ENCODE data around the gene KCNS3.

Gene KCNS3

DNA sequence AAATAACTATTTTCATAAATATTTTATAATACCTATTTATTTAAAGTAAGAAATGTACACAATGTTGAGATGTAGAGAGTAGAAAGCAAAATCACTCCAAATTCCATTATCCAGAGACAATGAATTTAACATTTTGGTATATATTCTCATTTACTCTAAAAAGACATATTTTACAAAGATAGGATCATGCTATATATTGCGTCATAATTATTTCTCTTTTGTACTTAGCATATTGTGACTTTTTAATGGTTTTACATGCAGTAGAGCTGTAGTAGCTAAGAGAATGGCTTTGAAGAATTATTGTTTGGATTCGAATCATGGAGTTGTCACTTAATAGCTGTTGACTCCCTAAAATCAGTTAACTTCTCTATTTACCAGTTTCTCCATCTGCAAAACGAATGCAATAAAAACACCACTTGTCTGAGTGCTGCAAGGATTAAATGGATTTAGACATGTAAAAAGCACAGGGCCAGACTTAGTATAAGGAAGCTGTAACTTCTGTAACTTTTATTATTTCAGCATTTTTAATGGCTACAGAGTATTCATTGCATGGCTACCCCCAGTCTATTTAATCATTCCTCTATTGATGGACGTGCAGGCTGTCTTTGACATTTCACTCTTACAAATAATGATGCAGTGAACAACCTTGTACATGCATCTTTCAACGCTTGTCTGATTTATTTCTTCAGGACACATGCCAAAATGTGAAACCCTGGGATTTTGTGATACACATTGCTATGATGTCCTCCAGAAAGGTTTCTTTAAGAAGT lies 33.2 kb downstream of the KCNS3 start:
- Mint-ChIP-seq H3K27me3 (peaks cover 16% of the 10 kb centered on the region), H3K4me3 (no peak overlapping the region), H3K9me3 (peaks cover 5 to 26% of the 10 kb centered on the region in 2 donors), H3K27ac (no peak overlapping the region), H3K4me1 (no peaks in the 10 kb centered on the region)
- ATAC-seq (no peak), DNase-seq (no peak)

DNA sequence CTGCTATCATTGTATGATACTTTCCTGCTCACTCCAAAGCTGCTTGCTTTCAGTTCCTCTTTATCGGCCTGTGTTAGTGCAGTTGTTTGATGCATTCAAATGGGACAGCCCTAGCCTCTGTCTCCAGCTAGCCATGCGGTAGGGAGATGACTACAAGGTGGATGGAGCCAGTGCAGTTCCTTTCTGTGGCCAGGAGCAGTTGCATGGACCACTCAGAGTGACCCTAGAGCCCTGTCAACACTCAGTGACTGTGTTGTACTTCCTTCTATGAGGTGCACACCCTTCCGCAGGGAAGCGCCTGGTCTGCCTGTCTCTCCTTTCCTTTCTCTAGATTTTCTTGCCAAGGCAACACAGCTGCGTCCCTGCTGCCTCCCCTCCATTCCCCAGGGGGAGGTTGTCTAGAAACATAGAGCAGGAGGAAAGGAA lies 33.8 kb downstream of the KCNS3 start:
- H3K4me3 Mint-ChIP-seq: no peak overlapping the region
- H3K27ac Mint-ChIP-seq: no peak overlapping the region
- peaks cover 16% of the 10 kb centered on the region for H3K27me3 Mint-ChIP-seq
- H3K4me1 Mint-ChIP-seq: no peaks in the 10 kb centered on the region
- DNase-seq (no peak), ATAC-seq (no peak)
- H3K9me3 Mint-ChIP-seq: peaks cover 5 to 21% of the 10 kb centered on the region in 2 donors

DNA sequence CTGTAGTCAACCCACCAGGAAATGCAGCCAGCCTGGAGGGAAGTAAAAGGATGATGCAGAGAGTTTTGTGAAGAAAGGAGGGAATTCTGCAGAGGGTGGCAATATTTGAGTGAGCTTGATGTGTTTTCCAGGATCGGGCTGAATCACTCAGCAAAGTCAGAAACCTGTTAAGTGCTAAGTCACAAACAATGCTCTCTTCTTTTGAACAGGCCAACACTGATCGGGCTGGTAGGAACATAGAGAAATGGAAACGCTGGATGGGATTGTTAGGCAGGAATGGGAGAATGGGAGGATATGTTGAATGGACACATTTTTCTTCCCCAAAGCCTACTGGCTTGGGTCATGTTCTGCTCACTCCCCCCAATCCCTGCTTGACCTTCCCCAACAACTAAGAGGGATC lies 36.6 kb downstream of the KCNS3 start:
- Mint-ChIP-seq H3K27ac (no peak overlapping the region), H3K27me3 (peaks cover 16% of the 10 kb centered on the region), H3K4me1 (no peaks in the 10 kb centered on the region), H3K4me3 (no peak overlapping the region), H3K9me3 (peaks cover 0 to 7% of the 10 kb centered on the region in 2 donors)
- ATAC-seq (no peak), DNase-seq (no peak)

DNA sequence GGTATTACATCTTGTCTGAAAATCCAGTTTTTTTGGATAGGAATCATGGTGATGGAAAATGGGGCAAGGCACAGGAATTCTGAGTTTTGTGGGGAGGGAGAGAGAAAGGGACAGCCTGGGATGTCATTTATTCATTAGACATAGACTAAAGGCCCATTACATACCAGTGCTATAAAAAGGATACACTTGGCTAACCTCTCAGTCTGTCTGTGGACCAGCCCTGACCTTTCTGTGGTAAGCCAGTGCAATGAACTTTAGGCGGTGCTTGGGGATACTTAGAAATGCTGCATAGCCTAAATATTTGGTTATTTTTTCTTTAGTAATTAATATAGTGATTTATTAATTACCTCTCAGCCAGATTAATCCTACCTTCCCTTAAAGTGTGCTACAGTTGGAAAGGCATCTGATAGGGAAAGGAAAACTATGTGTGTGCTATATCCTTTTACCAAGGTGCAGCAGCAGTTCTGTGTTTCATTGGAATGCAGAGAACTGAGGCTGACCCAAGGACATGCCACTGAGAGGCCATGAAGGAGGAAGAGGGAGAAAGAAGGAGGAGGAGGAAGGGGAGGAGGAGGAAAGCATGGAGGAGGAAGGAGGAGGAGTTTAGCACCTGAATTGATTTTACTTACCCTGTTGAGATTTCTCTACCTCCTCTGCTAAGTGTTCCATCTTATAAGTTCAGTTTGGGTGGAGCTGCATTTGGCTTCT lies 37.5 kb downstream of the KCNS3 start:
- H3K27ac Mint-ChIP-seq: no peak overlapping the region
- DNase-seq (no peak), ATAC-seq (no peak)
- H3K4me3 Mint-ChIP-seq: no peak overlapping the region
- peaks cover 0 to 3% of the 10 kb centered on the region in 2 donors for H3K9me3 Mint-ChIP-seq
- peaks cover 16% of the 10 kb centered on the region for H3K27me3 Mint-ChIP-seq
- H3K4me1 Mint-ChIP-seq: no peaks in the 10 kb centered on the region

DNA sequence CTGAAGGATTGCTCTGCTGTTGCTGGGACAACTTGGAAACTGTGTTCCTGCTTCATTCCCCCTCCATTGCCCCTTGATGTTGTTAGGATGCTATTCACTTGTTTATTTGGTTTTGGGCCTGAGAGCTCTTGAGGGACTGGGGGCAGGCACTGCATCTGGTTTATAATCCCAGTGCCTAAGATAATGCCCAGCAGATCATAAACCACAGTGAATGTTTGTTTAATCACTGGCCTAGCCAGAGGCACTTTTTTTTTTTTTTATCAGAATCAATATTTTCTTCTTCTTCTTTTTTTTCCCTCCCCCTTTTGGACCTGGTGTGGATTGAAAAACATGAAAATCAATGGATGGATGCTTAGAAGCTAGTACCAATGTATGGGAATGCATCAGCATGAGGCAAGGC lies 38.1 kb downstream of the KCNS3 start:
- peaks cover 16% of the 10 kb centered on the region for H3K27me3 Mint-ChIP-seq
- no peak overlapping the region for H3K4me3 Mint-ChIP-seq
- no peak overlapping the region for H3K27ac Mint-ChIP-seq

DNA sequence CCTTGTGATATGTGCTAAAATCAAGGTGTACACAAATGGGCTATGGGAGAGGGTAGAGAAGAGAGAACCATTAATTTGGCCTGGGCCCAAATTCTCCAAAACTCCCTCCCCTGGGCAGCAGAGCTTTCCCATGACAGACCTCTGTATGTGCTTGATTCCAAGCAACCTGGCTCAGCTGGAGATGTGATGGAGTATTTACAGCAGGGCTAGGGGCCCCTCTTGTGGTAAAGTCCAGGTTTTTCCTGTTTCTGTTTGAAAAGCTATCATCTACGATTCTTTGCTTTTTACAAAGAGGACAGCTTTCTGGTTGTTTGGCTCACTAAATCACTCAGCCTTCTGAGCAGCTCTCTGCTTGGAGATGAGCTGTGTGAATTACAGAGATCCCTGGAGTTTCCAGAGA lies 40.3 kb downstream of the KCNS3 start:
- Mint-ChIP-seq H3K4me3 (no peak overlapping the region), H3K9me3 (no peaks in the 10 kb centered on the region), H3K4me1 (no peaks in the 10 kb centered on the region), H3K27me3 (peaks cover 6% of the 10 kb centered on the region), H3K27ac (no peak overlapping the region)
- DNase-seq: no peak
- ATAC-seq: no peak

More for the DNA sequence above, 38.1 kb downstream of the KCNS3 start:
- ATAC-seq: no peak
- H3K4me1 Mint-ChIP-seq: no peaks in the 10 kb centered on the region
- no peaks in the 10 kb centered on the region for H3K9me3 Mint-ChIP-seq
- no peak for DNase-seq

DNA sequence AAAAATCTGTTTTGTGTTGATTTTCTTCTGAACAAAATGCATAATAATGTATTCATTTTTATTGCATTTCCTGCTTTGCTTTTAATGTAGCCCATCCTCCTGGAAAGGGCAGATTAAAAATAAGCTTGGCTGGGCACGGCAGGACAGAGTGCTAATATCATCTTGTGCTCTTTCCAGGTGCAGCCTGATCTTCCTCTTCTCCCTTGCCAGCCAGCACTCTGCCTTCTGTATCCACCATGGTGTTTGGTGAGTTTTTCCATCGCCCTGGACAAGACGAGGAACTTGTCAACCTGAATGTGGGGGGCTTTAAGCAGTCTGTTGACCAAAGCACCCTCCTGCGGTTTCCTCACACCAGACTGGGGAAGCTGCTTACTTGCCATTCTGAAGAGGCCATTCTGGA lies 52.3 kb downstream of the KCNS3 start:
- Mint-ChIP-seq H3K27ac (no peak overlapping the region), H3K4me3 (no peak overlapping the region), H3K27me3 (peaks cover 12% of the 10 kb centered on the region), H3K9me3 (peaks cover 0 to 4% of the 10 kb centered on the region in 2 donors), H3K4me1 (no peaks in the 10 kb centered on the region)
- DNase-seq (no peak), ATAC-seq (no peak)

DNA sequence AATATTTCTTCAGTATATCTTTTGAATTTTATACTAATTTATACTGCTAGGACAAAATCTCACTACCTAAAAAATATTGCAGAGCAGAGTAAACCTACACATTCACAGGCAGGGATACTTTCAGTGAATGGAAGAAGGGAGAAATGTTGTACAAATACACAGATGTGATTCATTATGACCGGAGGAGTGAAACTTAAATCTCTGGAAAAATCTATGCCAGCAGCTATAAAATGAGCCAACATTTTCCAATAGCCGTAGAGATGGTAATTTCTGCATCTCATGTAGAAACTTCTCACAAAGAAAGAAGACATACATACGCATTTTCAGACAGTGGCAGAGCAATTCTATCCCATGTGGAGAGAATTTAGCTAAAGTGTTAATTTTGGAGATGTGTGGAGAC lies 54.8 kb downstream of the KCNS3 start:
- peaks cover 26% of the 10 kb centered on the region for H3K27me3 Mint-ChIP-seq
- H3K27ac Mint-ChIP-seq: no peak overlapping the region
- H3K4me1 Mint-ChIP-seq: no peaks in the 10 kb centered on the region
- H3K4me3 Mint-ChIP-seq: no peak overlapping the region
- DNase-seq (no peak), ATAC-seq (no peak)
- peaks cover 0 to 4% of the 10 kb centered on the region in 2 donors for H3K9me3 Mint-ChIP-seq

DNA sequence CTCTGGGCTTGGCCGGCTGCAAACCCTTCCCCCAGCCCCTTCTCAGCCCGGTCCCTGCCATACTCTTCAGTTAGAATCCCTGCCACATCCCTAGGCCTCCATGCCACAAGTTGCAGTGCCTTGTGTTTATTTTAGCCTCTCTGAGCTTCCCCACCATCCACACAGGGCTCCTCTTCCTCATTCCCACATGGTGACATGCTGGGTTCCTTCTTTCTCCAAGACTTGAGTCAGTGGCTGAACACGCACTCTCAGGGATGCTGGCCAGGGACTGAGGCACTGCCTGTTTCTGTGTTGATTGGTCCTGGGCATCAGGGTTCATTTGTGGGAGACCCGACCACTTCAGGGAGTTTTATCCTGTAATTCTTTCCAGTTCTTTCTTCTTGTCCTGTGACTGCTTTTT lies 56.3 kb downstream of the KCNS3 start:
- no peaks in the 10 kb centered on the region for H3K9me3 Mint-ChIP-seq
- no peak overlapping the region for H3K4me3 Mint-ChIP-seq
- DNase-seq: no peak
- ATAC-seq: peak; percentile 12
- H3K27ac Mint-ChIP-seq: no peak overlapping the region
- peaks cover 26% of the 10 kb centered on the region for H3K27me3 Mint-ChIP-seq
- H3K4me1 Mint-ChIP-seq: no peaks in the 10 kb centered on the region

DNA sequence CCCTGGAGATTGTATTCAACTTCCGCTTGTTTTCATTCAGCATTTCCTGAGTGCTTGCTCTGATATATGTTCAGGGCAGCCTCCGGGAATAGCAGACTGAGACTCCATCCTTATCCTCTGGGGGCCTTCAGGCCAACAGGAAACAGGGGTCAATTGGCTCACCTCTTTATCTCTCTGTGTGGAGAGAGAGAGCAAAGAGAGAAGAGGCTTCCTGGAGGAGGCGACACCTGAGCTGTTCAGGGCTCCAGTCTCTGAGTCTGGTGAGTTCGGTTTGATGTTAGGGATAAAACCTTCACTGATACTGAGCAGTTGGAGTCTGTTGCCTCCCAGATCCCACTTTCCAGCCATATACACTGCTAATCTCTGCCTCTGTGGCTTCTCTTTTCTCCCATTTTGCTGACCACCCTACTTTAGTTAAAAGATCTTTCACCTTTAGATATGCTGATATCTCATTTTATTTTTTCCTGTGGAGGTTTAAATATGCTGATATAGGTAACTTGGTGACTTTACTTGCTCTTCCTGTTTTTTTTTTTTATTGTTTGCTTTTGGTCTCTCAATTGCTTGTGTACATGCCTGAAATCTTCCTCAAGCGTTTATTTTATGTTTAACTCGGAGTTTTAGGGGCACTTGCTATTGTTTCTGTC lies 56.9 kb downstream of the KCNS3 start:
- no peak overlapping the region for H3K27ac Mint-ChIP-seq
- H3K9me3 Mint-ChIP-seq: no peaks in the 10 kb centered on the region
- H3K4me3 Mint-ChIP-seq: no peak overlapping the region
- peaks cover 26% of the 10 kb centered on the region for H3K27me3 Mint-ChIP-seq
- H3K4me1 Mint-ChIP-seq: no peaks in the 10 kb centered on the region
- no peak for DNase-seq
- no peak for ATAC-seq

DNA sequence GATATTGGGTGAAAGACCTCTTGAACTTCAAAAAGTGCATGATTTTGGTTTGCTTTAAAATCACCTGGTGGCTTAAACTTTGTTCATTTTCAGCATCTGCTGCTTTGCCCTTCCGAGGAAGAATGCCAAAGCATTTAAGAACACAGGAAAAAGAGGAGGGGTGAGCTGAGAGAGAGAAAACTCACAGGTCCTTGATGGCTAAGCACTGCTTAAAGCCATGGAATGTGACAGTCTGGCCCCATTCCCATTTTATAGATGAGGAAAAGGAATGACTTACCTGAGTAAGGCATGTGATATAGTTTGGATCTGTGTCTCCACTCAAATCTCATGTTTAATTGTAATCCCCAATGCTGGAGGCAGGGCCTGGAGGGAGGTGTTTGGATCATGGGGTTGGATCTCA lies 58.1 kb downstream of the KCNS3 start:
- no peak for ATAC-seq

DNA sequence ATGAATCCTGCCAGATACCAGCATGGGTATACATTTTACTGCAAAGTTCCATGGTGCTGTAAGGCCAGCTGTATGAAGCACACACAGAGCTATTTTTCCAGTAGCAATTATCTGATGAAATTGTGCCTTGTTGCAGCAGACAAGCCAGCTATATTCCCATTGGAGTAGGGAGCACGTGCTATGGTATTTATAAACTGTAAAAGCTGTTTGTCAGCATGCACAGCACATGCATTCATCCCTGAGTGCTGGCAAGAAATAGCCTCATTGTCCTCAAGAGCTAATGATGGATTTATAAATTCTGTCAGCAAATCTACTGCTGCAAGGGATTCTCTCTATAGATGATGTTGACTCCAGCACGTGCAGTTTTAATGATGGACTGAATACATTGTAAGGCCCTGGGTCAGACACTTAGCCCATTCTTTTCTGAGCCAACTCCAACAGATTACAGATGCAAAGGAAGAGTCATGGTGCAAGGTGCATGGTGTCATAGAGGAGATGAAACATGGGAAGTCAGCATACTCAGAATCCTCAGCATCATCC lies 61.7 kb downstream of the KCNS3 start:
- no peak for DNase-seq
- Mint-ChIP-seq H3K27me3 (peaks cover 20% of the 10 kb centered on the region), H3K4me1 (no peaks in the 10 kb centered on the region), H3K4me3 (no peak overlapping the region), H3K27ac (no peak overlapping the region), H3K9me3 (peaks cover 0 to 6% of the 10 kb centered on the region in 2 donors)
- no peak for ATAC-seq

More for the DNA sequence above, 58.1 kb downstream of the KCNS3 start:
- H3K27me3 Mint-ChIP-seq: peaks cover 26% of the 10 kb centered on the region
- H3K27ac Mint-ChIP-seq: no peak overlapping the region
- no peaks in the 10 kb centered on the region for H3K9me3 Mint-ChIP-seq
- H3K4me3 Mint-ChIP-seq: no peak overlapping the region
- DNase-seq: no peak
- H3K4me1 Mint-ChIP-seq: no peaks in the 10 kb centered on the region

DNA sequence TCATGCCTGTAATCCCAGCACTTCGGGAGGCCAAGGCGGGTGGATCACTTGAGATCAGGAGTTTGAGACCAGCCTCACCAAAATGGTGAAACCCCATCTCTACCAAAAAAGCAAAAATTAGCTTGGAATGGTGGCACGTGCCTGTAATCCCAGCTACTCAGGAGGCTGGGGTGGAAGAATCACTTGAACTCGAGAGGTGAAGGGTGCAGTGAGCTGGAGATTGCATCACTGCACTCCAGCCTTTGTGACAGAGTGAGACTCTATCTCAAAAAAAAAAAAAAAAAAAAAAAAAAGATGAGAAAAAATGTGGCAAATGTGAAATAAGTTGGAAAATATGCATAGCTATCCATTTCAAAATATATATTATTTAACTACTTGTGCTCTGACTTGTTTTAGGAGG lies 65.0 kb downstream of the KCNS3 start:
- ATAC-seq (no peak), DNase-seq (no peak)
- Mint-ChIP-seq H3K4me1 (no peaks in the 10 kb centered on the region), H3K27ac (no peak overlapping the region), H3K27me3 (no peaks in the 10 kb centered on the region), H3K4me3 (no peak overlapping the region), H3K9me3 (peaks cover 0 to 6% of the 10 kb centered on the region in 2 donors)

DNA sequence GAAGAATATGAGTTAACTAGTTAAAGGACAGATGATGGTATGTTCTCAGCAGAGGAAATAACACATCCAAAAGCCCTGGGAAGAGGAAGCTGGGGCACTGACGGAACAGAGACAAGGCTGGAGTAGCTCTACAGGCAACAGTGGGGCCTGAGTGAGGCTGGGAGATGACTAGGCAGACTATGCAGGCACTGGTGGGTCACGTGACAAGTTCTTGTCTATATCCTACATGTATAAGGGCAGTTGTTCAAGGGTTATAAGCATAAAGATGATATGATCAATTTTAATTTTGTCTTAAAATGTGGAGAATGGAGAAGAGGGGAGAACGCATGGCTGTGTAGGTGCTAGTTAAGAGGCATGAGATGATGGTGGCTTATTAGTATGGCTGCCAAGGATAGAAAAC lies 68.6 kb downstream of the KCNS3 start:
- DNase-seq (no peak), ATAC-seq (no peak)
- Mint-ChIP-seq H3K9me3 (peaks cover 0 to 6% of the 10 kb centered on the region in 2 donors), H3K27me3 (no peaks in the 10 kb centered on the region), H3K4me3 (no peak overlapping the region), H3K27ac (no peak overlapping the region), H3K4me1 (no peaks in the 10 kb centered on the region)

DNA sequence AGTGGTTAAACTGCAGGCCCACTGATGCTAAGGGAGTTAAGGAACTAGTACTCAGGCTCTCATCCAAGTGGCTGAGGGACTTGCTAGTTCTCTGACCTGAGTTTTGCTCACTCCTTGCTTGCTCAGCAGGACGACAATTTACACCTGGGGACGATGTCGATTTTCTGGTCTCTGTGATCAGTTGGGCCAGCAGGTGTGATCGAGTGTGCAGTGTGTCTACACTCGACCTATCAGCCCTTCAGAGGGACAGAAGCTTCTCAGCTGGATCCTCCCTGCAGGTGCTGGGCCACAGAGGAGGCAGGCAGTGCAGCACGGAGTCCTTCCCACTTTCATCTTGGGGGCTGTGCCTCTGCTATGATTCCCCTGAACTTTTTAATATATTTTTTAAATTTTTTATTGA lies 71.5 kb downstream of the KCNS3 start:
- no peak overlapping the region for H3K27ac Mint-ChIP-seq
- H3K4me3 Mint-ChIP-seq: no peak overlapping the region
- no peaks in the 10 kb centered on the region for H3K27me3 Mint-ChIP-seq
- ATAC-seq: no peak
- DNase-seq: no peak
- no peaks in the 10 kb centered on the region for H3K9me3 Mint-ChIP-seq
- H3K4me1 Mint-ChIP-seq: no peaks in the 10 kb centered on the region

DNA sequence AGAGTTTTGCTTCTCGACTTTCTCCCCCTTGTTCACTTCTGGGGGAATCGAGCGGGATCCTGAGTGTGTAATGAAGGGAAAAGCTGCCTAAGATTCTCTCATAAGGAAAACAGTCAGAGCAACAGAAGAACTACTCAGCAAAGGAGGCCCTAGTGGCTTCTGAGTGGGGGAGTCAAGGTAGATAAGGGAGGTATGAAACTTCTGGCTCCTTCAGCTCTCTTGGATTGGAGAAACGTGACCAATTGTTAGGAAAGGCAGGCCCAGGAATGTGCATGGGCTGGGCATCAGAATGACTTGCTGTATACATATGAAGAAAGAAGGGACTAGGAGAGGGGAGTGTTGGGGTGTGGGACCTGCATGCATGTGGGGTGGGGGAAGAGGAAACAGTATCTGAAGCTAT lies 73.1 kb downstream of the KCNS3 start:
- DNase-seq (no peak), ATAC-seq (no peak)
- H3K4me3 Mint-ChIP-seq: no peak overlapping the region
- H3K27me3 Mint-ChIP-seq: no peaks in the 10 kb centered on the region
- H3K4me1 Mint-ChIP-seq: no peaks in the 10 kb centered on the region
- H3K9me3 Mint-ChIP-seq: no peaks in the 10 kb centered on the region
- no peak overlapping the region for H3K27ac Mint-ChIP-seq

All from stimulated activated naive CD8-positive, alpha-beta T cell treated with anti-CD3 and anti-CD28 coated beads, Interleukin-15, amount 100 ng/mL, for 72 hours (primary cell).